ENCODE results near the gene GALNT8.

GRCh38 chr12:4810219-4810671 lies 90.0 kb downstream of the GALNT8 start:
- TF ChIP-seq FOXP1 (CRISPR knock-in tag; IDR thresholded peaks at IDR 0.05; ENCODE audit: borderline replicate concordance) (no peak), USF2 (CRISPR knock-in tag; IDR thresholded peaks at IDR 0.05) (no peak), CTCF (IDR thresholded peaks at IDR 0.05) (no peak), SP1 (CRISPR knock-in tag; conservative IDR thresholded peaks at IDR 0.05) (no peak), SMAD4 (CRISPR knock-in tag; IDR thresholded peaks at IDR 0.05) (no peak), CREB1 (CRISPR knock-in tag; IDR thresholded peaks at IDR 0.05) (no peak), E2F4 (CRISPR knock-in tag; IDR thresholded peaks at IDR 0.05; ENCODE audit: borderline replicate concordance, low read depth) (no peak), NFE2L1 (CRISPR knock-in tag; IDR thresholded peaks at IDR 0.05) (no peak), ZSCAN18 (CRISPR knock-in tag; IDR thresholded peaks at IDR 0.05) (no peak), JUN (CRISPR knock-in tag; IDR thresholded peaks at IDR 0.05) (no peak)
